Activated gamma-delta T cell (primary cell): ENCODE data around the gene FOXK2.

Source experiments
- DNase-seq: peaks from one replicate; lab custom pipeline; 2025; lab: John Stamatoyannopoulos, UW

Gene FOXK2

GRCh38 chr17:82608816-82609215 lies 89.3 kb downstream of the FOXK2 start:
- DNase-seq = no peak

- DNase-seq = no peak
Measured at GRCh38 chr17:82609655-82610054, 90.1 kb downstream of the FOXK2 start.

- no peak for DNase-seq
Measured at GRCh38 chr17:82611140-82612058, 91.9 kb downstream of the FOXK2 start.

GRCh38 chr17:82613283-82614094 lies 94.0 kb downstream of the FOXK2 start:
- DNase-seq = no peak

- no peak for DNase-seq
Measured at GRCh38 chr17:82614095-82614631, 94.6 kb downstream of the FOXK2 start.

- no peak for DNase-seq
Measured at GRCh38 chr17:82615084-82616020, 95.8 kb downstream of the FOXK2 start.

- no peak for DNase-seq
Measured at GRCh38 chr17:82616021-82616711, 96.6 kb downstream of the FOXK2 start.

- DNase-seq = no peak
Measured at GRCh38 chr17:82619211-82619610, 99.7 kb downstream of the FOXK2 start.

- no peak for DNase-seq
Measured at GRCh38 chr17:82619641-82620040, 100.1 kb downstream of the FOXK2 start.

- no peak for DNase-seq
Measured at GRCh38 chr17:82623707-82624106, 104.2 kb downstream of the FOXK2 start.

- no peak for DNase-seq
Measured at GRCh38 chr17:82627405-82627804, 107.9 kb downstream of the FOXK2 start.

- no peak for DNase-seq
Measured at GRCh38 chr17:82629748-82630147, 110.2 kb downstream of the FOXK2 start.

- no peak for DNase-seq
Measured at GRCh38 chr17:82630212-82630611, 110.7 kb downstream of the FOXK2 start.

- no peak for DNase-seq
Measured at GRCh38 chr17:82631544-82631943, 112.0 kb downstream of the FOXK2 start.

GRCh38 chr17:82632451-82632850 lies 112.9 kb downstream of the FOXK2 start:
- DNase-seq = no peak

GRCh38 chr17:82633343-82633742 lies 113.8 kb downstream of the FOXK2 start:
- no peak for DNase-seq

GRCh38 chr17:82636626-82637598 lies 117.4 kb downstream of the FOXK2 start:
- no peak for DNase-seq

- DNase-seq = no peak
Measured at GRCh38 chr17:82638183-82638773, 118.7 kb downstream of the FOXK2 start.

GRCh38 chr17:82639628-82640027 lies 120.1 kb downstream of the FOXK2 start:
- no peak for DNase-seq
